Neural progenitor cell (in vitro differentiated cells): ENCODE data around the gene AGTRAP.

ENCODE experiments used
- CTCF ChIP-seq: fragments of 200-600 bp; sonication (generic); IDR thresholded peaks from 2 replicates; pipeline ENCODE4 v1.5.1; 2017; ENCODE audit warnings: antibody characterized with exemption, mild to moderate bottlenecking
- EZH2 ChIP-seq: fragments of 200-600 bp; sonication (generic); IDR thresholded peaks from 2 replicates; pipeline ENCODE4 v1.6.1; 2017; ENCODE audit warnings: antibody characterized with exemption, mild to moderate bottlenecking, moderate library complexity
- EZH2phosphoT487 ChIP-seq: fragments of 200-600 bp; sonication (generic); IDR thresholded peaks from 2 replicates; pipeline ENCODE4 v1.6.1; 2017; ENCODE audit warnings: antibody characterized with exemption

DNA sequence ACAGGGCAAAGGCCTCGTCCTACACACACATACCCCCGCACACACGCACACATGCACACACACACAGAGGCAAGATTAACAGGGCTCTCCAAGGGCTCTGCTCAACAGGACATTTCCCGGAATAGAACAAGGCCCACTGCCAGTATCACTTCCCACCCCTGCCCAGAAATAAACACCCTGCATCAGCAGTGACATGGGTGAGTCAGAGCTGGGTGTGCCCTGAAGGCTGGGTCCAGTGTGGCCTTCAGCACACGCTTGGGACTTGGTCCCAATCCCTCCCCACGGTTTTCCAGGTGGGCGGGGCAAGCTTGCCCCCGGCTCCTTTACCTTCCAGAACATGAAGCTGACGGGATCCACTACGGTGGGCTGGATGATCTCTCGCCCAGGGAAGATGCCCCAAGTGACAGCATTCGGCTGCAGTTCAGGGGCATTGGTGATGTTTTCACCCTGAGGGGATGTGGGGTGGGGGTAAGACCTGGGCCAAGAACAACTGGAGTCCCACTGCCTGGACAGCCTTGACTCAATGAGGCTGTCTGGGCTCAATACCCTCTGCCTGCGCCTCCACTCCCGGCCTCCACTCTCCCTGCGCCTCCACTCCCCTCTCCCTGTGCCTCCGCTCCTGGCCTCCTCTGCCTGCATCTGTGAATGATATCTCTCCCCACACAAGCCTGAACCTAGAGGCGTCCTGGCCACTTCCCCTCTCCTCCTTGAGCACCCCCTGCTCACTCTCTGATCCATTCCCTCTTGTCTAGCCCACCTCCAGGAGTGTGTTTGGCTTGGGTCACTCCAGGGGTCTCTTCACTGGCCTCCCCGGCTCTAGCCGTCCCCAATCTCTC lies 55.2 kb downstream of the AGTRAP start:
- TF ChIP-seq EZH2phosphoT487: no peak
- no peak for TF ChIP-seq CTCF
- TF ChIP-seq EZH2: no peak
